GM12864 (cell line): ENCODE measurements around the gene LVRN.

Experiments used
- DNase-seq: peaks from one replicate; pipeline ENCODE4 v3.0.0-alpha.2; 2011; ENCODE audit warnings: low read depth
- H3K4me3 ChIP-seq: 2 replicates; pipeline ENCODE4 v1.5.1; 2011; ENCODE audit warnings: mild to moderate bottlenecking, low read depth, low read length, control low read depth
- CTCF ChIP-seq: IDR thresholded peaks from 2 replicates; pipeline ENCODE4 v1.5.1; 2011; ENCODE audit warnings: low read depth, mild to moderate bottlenecking, moderate library complexity, low read length, control low read depth, inconsistent platforms; ENCODE audit errors: missing control alignments

Gene LVRN

GRCh38 chr5:115995351-115995750, 33.1 kb downstream of the LVRN start:
- no peak overlapping the region for H3K4me3 ChIP-seq
- no peak for TF ChIP-seq CTCF
- no peak for DNase-seq

GRCh38 chr5:116002116-116002906, 40.0 kb downstream of the LVRN start:
- no peak overlapping the region for H3K4me3 ChIP-seq
- TF ChIP-seq CTCF = no peak
- DNase-seq = no peak

GRCh38 chr5:116004248-116004647, 42.0 kb downstream of the LVRN start:
- no peak overlapping the region for H3K4me3 ChIP-seq
- no peak for TF ChIP-seq CTCF
- DNase-seq = no peak

GRCh38 chr5:116009806-116010205, 47.5 kb downstream of the LVRN start:
- H3K4me3 ChIP-seq = no peak overlapping the region
- TF ChIP-seq CTCF = no peak
- DNase-seq = no peak

- no peak for TF ChIP-seq CTCF
- H3K4me3 ChIP-seq = no peak overlapping the region
- no peak for DNase-seq
These were observed 48.8 kb downstream of the LVRN start for GRCh38 chr5:116011046-116011445.

- H3K4me3 ChIP-seq = no peak overlapping the region
- TF ChIP-seq CTCF = no peak
- DNase-seq = no peak
These were observed 51.0 kb downstream of the LVRN start for GRCh38 chr5:116013207-116013785.

GRCh38 chr5:116013936-116014335, 51.7 kb downstream of the LVRN start:
- no peak for TF ChIP-seq CTCF
- no peak for DNase-seq
- no peak overlapping the region for H3K4me3 ChIP-seq
